Kidney epithelial cell (primary cell): ENCODE results near the gene DBNDD1. TPM values are rescaled to one million over a fixed set of nuclear protein-coding genes. Genes with fewer than 3 reads are reported as not detected.
"Not testable (repeated sequence)": the region's sequence is repeated elsewhere in the genome, so short reads cannot be mapped to it uniquely, and the experiment has no call there.

ENCODE experiments used
- DNase-seq: peaks from one replicate; pipeline ENCODE4 v3.0.0-alpha.2; 2010; ENCODE audit warnings: low read depth
- H3K27me3 ChIP-seq: 2 replicates; pipeline ENCODE4 v1.6.0; 2011; ENCODE audit warnings: low read length; ENCODE audit not compliant: control insufficient read depth, insufficient read depth
- H3K36me3 ChIP-seq: 2 replicates; pipeline ENCODE4 v1.5.1; 2011; ENCODE audit warnings: low read length; ENCODE audit not compliant: control insufficient read depth, insufficient read depth
- H3K4me3 ChIP-seq: 2 replicates; pipeline ENCODE4 v1.5.1; 2011; ENCODE audit warnings: low read depth, mild to moderate bottlenecking, control low read depth, low read length
- CTCF ChIP-seq: IDR thresholded peaks from 2 replicates; pipeline ENCODE4 v1.5.1; 2011; ENCODE audit warnings: mild to moderate bottlenecking, moderate library complexity, low read length, control low read depth, inconsistent platforms; ENCODE audit not compliant: insufficient read depth, poor library complexity, severe bottlenecking
- total RNA-seq: library from RNA; depleted of rRNA; stranded (reverse); fragments of >200 nt; gene quantifications from 2 replicates; pipeline ENCODE4 v1.2.3, GENCODE V29; 2015

Gene DBNDD1
- total RNA-seq, 1 donor from 2014 or later: 27.2 TPM

GRCh38 chr16:90000733-90001427 is 18.4 kb downstream of the DBNDD1 start:
- Histone ChIP-seq H3K27me3 (no peaks in the 10 kb centered on the region), H3K4me3 (no peak overlapping the region), H3K36me3 (no peaks in the 10 kb centered on the region)
- no peak for TF ChIP-seq CTCF
- no peak for DNase-seq

DNA sequence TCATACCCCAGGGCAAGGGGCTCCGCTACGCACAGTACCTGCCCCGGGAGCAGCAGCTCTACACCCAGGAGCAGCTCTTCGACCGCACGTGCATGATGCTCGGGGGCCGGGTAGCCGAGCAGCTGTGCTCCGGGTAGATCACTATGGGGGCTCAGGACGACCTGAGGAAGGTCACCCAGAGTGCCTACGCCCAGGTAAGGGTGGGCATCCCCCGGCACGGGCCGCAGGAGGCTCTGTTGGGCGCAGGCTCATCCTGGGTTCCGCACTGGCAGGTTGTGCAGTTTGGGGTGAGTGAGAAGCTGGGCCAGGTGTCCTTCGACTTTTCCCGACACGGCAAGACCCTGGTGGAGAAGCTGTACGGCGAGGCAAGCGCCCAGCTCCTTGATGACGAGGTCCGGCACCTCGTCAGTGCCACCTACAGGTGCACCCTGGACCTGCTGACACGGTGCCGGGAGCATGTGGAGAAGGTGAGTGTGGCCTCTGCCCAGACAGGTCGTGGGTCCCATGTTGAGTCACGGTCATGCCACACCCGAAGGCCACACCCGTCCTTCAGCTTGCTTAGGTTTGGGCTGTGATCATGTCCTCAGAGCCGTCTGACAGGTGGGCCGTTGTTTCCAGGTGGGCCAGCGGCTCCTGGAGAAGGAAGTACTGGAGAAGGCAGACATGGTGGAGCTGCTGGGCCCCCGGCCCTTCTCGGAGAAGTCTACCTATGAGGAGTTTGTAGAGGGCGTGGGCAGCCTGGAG is 19.3 kb downstream of the DBNDD1 start:
- no peaks in the 10 kb centered on the region for H3K36me3 ChIP-seq
- no peak for TF ChIP-seq CTCF
- H3K27me3 ChIP-seq: no peaks in the 10 kb centered on the region
- H3K4me3 ChIP-seq: no peak overlapping the region
- no peak for DNase-seq

DNA sequence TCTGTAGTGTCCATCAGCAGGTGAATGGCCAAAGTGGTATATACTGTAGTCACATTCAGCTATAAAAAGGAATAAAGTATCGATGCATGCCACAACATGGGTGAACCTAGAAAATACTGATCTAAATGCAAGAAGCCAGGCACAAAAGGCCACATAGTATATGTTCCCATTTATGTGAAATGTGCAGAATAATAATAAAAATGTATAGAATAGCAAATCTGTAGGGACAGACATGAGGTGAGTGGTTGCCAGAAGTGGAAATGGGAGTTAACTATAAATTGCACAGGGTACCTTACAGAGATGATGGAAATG is 23.1 kb downstream of the DBNDD1 start:
- no peak for DNase-seq
- Histone ChIP-seq H3K36me3 (peaks cover 6% of the 10 kb centered on the region), H3K4me3 (no peak overlapping the region), H3K27me3 (no peaks in the 10 kb centered on the region)
- TF ChIP-seq CTCF: no peak

DNA sequence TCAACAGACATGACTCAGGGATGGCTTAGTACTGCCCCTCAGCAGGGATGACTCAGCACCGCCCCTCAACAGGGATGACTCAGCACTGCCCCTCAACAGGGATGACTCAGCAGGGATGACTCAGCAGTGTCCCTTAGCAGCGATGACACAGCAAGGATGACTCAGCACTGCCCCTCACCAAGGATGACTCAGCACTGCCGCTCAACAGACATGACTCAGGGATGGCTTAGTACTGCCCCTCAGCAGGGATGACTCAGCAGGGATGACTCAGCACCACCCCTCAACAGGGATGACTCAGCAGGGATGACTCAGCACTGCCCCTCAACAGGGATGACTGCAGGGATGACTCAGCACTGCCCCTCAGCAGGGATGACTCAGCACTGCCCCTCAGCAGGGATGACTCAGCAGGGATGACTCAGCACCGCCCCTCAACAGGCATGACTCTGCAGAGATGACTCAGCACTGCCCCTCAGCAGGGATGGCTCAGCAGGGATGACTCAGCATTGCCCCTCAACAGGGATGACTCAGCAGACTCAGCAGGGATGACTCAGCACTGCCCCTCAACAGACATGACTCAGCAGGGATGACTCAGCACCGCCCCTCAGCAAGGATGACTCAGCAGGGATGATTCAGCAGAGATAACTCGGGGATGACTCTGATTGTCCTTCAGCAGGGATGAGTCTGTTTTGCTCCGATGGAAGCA is 23.6 kb downstream of the DBNDD1 start:
- not testable (repeated sequence) for H3K36me3 ChIP-seq, H3K27me3 ChIP-seq, H3K4me3 ChIP-seq, DNase-seq

DNA sequence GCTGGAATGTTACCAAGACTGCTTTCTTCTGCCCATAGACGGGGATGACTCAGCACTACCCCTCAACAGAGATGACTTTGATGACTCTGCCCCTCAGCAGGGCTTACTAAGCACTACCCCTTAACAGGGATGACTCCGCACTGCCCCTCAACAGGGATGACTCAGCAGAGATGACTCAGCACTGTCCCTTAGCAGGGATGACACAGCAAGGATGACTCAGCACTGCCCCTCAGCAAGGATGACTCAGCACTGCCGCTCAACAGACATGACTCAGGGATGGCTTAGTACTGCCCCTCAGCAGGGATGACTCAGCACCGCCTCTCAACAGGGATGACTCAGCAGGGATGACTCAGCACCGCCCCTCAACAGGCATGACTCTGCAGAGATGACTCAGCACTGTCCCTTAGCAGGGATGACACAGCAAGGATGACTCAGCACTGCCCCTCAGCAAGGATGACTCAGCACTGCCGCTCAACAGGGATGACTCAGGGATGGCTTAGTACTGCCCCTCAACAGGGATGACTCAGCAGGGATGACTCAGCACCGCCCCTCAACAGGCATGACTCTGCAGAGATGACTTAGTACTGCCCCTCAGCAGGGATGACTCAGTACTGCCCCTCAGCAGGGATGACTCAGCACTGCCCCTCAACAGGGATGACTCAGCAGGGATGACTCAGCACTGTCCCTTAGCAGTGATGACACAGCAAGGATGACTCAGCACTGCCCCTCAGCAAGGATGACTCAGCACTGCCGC is 24.4 kb downstream of the DBNDD1 start:
- not testable (repeated sequence) for DNase-seq, H3K27me3 ChIP-seq, H3K36me3 ChIP-seq, H3K4me3 ChIP-seq

DNA sequence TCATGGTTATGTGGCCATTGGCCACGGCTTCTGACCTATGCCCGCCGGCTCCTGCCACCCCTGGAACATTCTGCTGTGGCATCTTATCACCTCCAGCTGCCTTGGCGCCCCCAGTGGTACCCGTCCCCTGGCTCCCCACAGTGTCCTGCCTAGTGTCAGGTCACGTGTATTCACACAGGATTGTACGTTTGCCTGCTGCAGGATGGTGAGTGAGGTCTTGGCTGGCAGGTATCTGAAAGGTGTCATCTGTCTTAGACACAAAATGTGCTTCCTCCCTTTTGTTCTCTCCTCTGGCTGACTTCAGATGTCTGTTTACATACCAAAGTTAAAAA is 24.9 kb downstream of the DBNDD1 start:
- Histone ChIP-seq H3K4me3 (no peak overlapping the region), H3K27me3 (no peaks in the 10 kb centered on the region), H3K36me3 (peaks cover 6% of the 10 kb centered on the region)
- DNase-seq: no peak
- no peak for TF ChIP-seq CTCF
